Endothelial cell of umbilical vein (primary cell): ENCODE measurements around the gene SLC1A3. TPM values are rescaled to one million over a fixed set of nuclear protein-coding genes. Genes with fewer than 3 reads are reported as not detected.

ENCODE experiments used
- BruUV-seq: library from RNA; stranded (reverse); fragments of 400-500 nt; replicated peaks from 2 replicates; lab custom pipeline; 2021; lab: Mats Ljungman, UMichigan
- CTCF ChIA-PET: fragments of 300-600, 350-600 bp; sonication (Branson Sonifier 250); formaldehyde crosslinking; loops from one replicate; lab custom pipeline; 2021; ENCODE audit warnings: antibody characterized with exemption, inconsistent platforms; lab: Charles Lee
- POLR2A ChIA-PET: fragments of 300-600, 350-600 bp; sonication (Branson Sonifier 250); formaldehyde crosslinking; loops from one replicate; lab custom pipeline; 2021; ENCODE audit warnings: antibody characterized with exemption, inconsistent platforms; lab: Charles Lee
- DNase-seq: peaks from one replicate; pipeline ENCODE4 v3.0.0-alpha.2; 2011; ENCODE audit warnings: low read depth, low spot score
- FAIRE-seq: peaks from 2 replicates; lab custom pipeline; 2011; peaks lifted over from hg19 to GRCh38; lab: Jason Lieb, UNC
- H2AFZ ChIP-seq: 2 replicates; pipeline ENCODE4 v1.6.0; 2012; ENCODE audit warnings: low read depth, low read length, control low read depth, inconsistent platforms
- H3K27ac ChIP-seq: 2 replicates; pipeline ENCODE4 v1.5.1; 2011; ENCODE audit warnings: low read depth, mild to moderate bottlenecking, control low read depth, low read length, moderate library complexity; ENCODE audit not compliant: insufficient read depth
- H3K27me3 ChIP-seq, 2 experiments: 2 replicates each; pipeline versions ENCODE4 v1.6.0 to v1.6.1; 2011; ENCODE audit warnings: low read length in 2 of 2, mixed read lengths in 1 of 2; ENCODE audit not compliant: control insufficient read depth in 2 of 2, insufficient read depth in 2 of 2
- H3K36me3 ChIP-seq, 2 experiments: 2 replicates in 1 of 2; 3 replicates in 1 of 2; pipeline ENCODE4 v1.5.1; 2011; ENCODE audit warnings: low read length in 2 of 2, mild to moderate bottlenecking in 1 of 2, moderate library complexity in 1 of 2; ENCODE audit not compliant: control insufficient read depth in 2 of 2, insufficient read depth in 2 of 2; ENCODE audit errors: extremely low read depth in 1 of 2
- H3K4me1 ChIP-seq: 3 replicates; pipeline ENCODE4 v1.5.1; 2011; ENCODE audit warnings: mild to moderate bottlenecking, low read length; ENCODE audit not compliant: control insufficient read depth, insufficient read depth; ENCODE audit errors: extremely low read depth
- H3K4me2 ChIP-seq: 2 replicates; pipeline ENCODE4 v1.6.1; 2011; ENCODE audit warnings: low read length, control low read depth, mixed read lengths; ENCODE audit not compliant: insufficient read depth
- H3K4me3 ChIP-seq, 3 experiments: fragments of 200-600 bp in 1 of 3; sonication (generic), shearing (Covaris generic) in 1 of 3; replicated peaks in 1 of 3; 2 replicates each; pipeline ENCODE4 v1.5.1; 2011 to 2016; ENCODE audit warnings: control low read depth in 3 of 3, low read length in 3 of 3, mild to moderate bottlenecking in 2 of 3, inconsistent platforms in 1 of 3, low read depth in 1 of 3, moderate library complexity in 1 of 3; ENCODE audit not compliant: insufficient read depth in 1 of 3
- H3K79me2 ChIP-seq: 2 replicates; pipeline ENCODE4 v1.6.0; 2012; ENCODE audit warnings: low read length, inconsistent platforms; ENCODE audit not compliant: control insufficient read depth, insufficient read depth
- H3K9ac ChIP-seq: replicated peaks from 2 replicates; pipeline ENCODE3; 2011; ENCODE audit warnings: low read length, control low read depth; ENCODE audit not compliant: insufficient read depth; ENCODE audit errors: extremely low read depth
- H3K9me1 ChIP-seq: replicated peaks from 3 replicates; pipeline ENCODE4 v1.6.0; 2011; ENCODE audit warnings: mild to moderate bottlenecking, low read length; ENCODE audit not compliant: control insufficient read depth, insufficient read depth; ENCODE audit errors: extremely low read depth
- H3K9me3 ChIP-seq: replicated peaks from 2 replicates; pipeline ENCODE4 v1.5.1; 2012; ENCODE audit warnings: low read length, inconsistent platforms; ENCODE audit not compliant: control insufficient read depth, insufficient read depth
- H4K20me1 ChIP-seq: replicated peaks from 2 replicates; pipeline ENCODE3; 2011; ENCODE audit warnings: mild to moderate bottlenecking, low read length; ENCODE audit not compliant: control insufficient read depth, insufficient read depth; ENCODE audit errors: extremely low read depth
- EZH2 ChIP-seq: IDR thresholded peaks from 2 replicates; pipeline ENCODE4 v1.6.1; 2012; ENCODE audit warnings: borderline replicate concordance, low read depth, mild to moderate bottlenecking, moderate library complexity, low read length, inconsistent platforms; ENCODE audit not compliant: severe bottlenecking
- FOS ChIP-seq: IDR thresholded peaks from 2 replicates; pipeline ENCODE4 v1.6.1; 2011; ENCODE audit warnings: mild to moderate bottlenecking, low read length, moderate library complexity, borderline replicate concordance; ENCODE audit not compliant: insufficient read depth
- JUN ChIP-seq: IDR thresholded peaks from 2 replicates; pipeline ENCODE4 v1.6.1; 2011; ENCODE audit warnings: borderline replicate concordance, low read depth; ENCODE audit not compliant: insufficient read length, insufficient read depth
- MYC ChIP-seq: IDR thresholded peaks from one replicate; pipeline ENCODE4 v1.6.1; 2011; ENCODE audit warnings: mild to moderate bottlenecking, low read depth, low read length
- POLR2AphosphoS5 ChIP-seq: IDR thresholded peaks from 2 replicates; pipeline ENCODE4 v1.6.1; 2012; ENCODE audit warnings: low read depth, mild to moderate bottlenecking, control low read depth, low read length, moderate library complexity; ENCODE audit not compliant: insufficient read depth
- dilution Hi-C: fragments of 300-500 bp; cut with MboI; formaldehyde crosslinking; loops from one replicate; pipeline ENCODE4 v1.15.0; 2019; ENCODE audit warnings: low sequenced_read_pairs; ENCODE audit not compliant: extremely low pct_ligation_motif_present
- intact Hi-C: fragments of 100-400 bp; cut with micrococcal nuclease; formaldehyde crosslinking; loops from one replicate; pipeline ENCODE4 v1.10.0; 2022
- polyA plus RNA-seq, 4 experiments: library from polyadenylated mRNA; depleted of rRNA in 3 of 4; stranded (reverse) in 3 of 4; unstranded in 1 of 4; fragments of >200 nt; gene quantifications; 2 replicates each; pipeline versions ENCODE4 v1.2.1 to v1.2.3, GENCODE V29; 2011 to 2012; ENCODE audit warnings: missing spikeins in 1 of 4
- small RNA-seq: library from RNA; depleted of rRNA; stranded (forward); fragments of <200 nt; gene quantifications from one replicate; pipeline ENCODE3, GENCODE V24; 2012; ENCODE audit warnings: low replicate concordance, low read depth; ENCODE audit not compliant: insufficient read depth, insufficient read length
- total RNA-seq: library from RNA; stranded (reverse); gene quantifications from 2 replicates; pipeline ENCODE4 v1.2.3, GENCODE V29; 2021
- TF ChIP-seq, protein P1 (sequence below), 2 donors: IDR thresholded peaks; 1 replicate in 1 of 2; 2 replicates in 1 of 2; pipeline ENCODE4 v1.5.1; 2011; ENCODE audit warnings: low read length in 2 of 2, mild to moderate bottlenecking in 2 of 2, moderate library complexity in 2 of 2, control low read depth in 1 of 2, inconsistent platforms in 1 of 2, low read depth in 1 of 2; ENCODE audit not compliant: insufficient read depth in 1 of 2; ENCODE audit errors: extremely low read depth in 1 of 2
- TF ChIP-seq, protein P2 (sequence below): IDR thresholded peaks from 2 replicates; pipeline ENCODE4 v1.6.1; 2011; ENCODE audit not compliant: insufficient read depth, insufficient read length

SLC1A3 gene
- total and polyA plus RNA-seq, 2 donors (not counting 3 experiments of a cell fraction or from before 2014, with no cell fraction given) = 0.36 TPM; not detected in 1

DNA sequence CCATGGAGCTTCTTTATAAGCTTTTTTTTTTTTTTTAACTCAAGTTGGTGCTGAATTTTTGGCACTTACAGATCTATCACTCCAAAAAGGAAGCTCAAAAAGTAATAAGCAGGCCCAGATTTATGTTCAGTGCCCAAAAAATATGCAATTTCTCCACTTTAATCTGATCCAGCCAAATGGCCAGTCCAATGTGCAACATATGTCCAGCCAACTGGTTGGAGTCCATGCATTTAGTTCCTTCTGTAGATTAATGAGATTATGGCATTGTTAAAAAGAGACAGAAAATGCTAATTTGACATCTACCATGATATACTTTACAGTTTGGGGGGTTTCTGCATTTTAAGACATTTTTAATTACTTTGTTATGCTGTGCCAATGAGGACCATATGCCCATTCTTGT lies 129.5 kb downstream of the SLC1A3 start:
- DNase-seq = no peak
- Histone ChIP-seq H3K9me1 (no peaks in the 10 kb centered on the region), H3K36me3 (no peaks in the 10 kb centered on the region), H3K9ac (no peak overlapping the region), H3K9me3 (no peaks in the 10 kb centered on the region), H3K27ac (no peak overlapping the region), H3K79me2 (no peaks in the 10 kb centered on the region), H3K27me3 (peaks cover 5 to 9% of the 10 kb centered on the region in 2 experiments), H3K4me1 (no peaks in the 10 kb centered on the region), H3K4me3 (no peak overlapping the region), H4K20me1 (no peaks in the 10 kb centered on the region), H3K4me2 (no peak overlapping the region), H2AFZ (no peak overlapping the region)
- BruUV-seq = no TSS peak
- TF ChIP-seq FOS (no peak), MYC (no peak), JUN (no peak), POLR2AphosphoS5 (no peak), EZH2 (no peak)
- TF ChIP-seq, protein P1, sequence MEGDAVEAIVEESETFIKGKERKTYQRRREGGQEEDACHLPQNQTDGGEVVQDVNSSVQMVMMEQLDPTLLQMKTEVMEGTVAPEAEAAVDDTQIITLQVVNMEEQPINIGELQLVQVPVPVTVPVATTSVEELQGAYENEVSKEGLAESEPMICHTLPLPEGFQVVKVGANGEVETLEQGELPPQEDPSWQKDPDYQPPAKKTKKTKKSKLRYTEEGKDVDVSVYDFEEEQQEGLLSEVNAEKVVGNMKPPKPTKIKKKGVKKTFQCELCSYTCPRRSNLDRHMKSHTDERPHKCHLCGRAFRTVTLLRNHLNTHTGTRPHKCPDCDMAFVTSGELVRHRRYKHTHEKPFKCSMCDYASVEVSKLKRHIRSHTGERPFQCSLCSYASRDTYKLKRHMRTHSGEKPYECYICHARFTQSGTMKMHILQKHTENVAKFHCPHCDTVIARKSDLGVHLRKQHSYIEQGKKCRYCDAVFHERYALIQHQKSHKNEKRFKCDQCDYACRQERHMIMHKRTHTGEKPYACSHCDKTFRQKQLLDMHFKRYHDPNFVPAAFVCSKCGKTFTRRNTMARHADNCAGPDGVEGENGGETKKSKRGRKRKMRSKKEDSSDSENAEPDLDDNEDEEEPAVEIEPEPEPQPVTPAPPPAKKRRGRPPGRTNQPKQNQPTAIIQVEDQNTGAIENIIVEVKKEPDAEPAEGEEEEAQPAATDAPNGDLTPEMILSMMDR (IDR thresholded peaks at IDR 0.05; ENCODE audit: extremely low read depth in 1 of 2, insufficient read depth in 1 of 2, low read depth in 1 of 2, low read length in 2 of 2) = no peak
- TF ChIP-seq, protein P2, sequence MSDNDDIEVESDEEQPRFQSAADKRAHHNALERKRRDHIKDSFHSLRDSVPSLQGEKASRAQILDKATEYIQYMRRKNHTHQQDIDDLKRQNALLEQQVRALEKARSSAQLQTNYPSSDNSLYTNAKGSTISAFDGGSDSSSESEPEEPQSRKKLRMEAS = no peak
- ChIA-PET CTCF (interaction anchor here (1.5 to 2.0 kb wide), 2 partner anchors 9 to 134 kb away, joined by 6 to 7 read pairs; no protein-coding TSS in a partner anchor), POLR2A (no interaction called here)
- dilution Hi-C loops (no loop called here), intact Hi-C loops (no loop called here)
- no peak for FAIRE-seq

Small RNA genes lying within 50 kb of the gene (small RNA-seq; reads per million reads assigned to genes)
- gene AC010631.1 = not detected
